HG02623 (cell line): Measurements from ENCODE around the gene DNAJC18.
"Not testable (repeated sequence)": the region's sequence is repeated elsewhere in the genome, so short reads cannot be mapped to it uniquely, and the experiment has no call there.

ENCODE experiments used
- ATAC-seq: cut with Tn5 transposase; IDR thresholded peaks from one replicate; pipeline ENCODE4 v1.9.1; 2021; ENCODE audit warnings: moderate library complexity; ENCODE audit not compliant: unreplicated experiment

The DNAJC18 gene

GRCh38 chr5:139439013-139439903, at the start of gene DNAJC18:
TSS of gene DNAJC18 (minus strand) at chr5:139439525. CDS start at chr5:139439445, 80 bp downstream.
- ATAC-seq, result peak; percentile 81

DNA sequence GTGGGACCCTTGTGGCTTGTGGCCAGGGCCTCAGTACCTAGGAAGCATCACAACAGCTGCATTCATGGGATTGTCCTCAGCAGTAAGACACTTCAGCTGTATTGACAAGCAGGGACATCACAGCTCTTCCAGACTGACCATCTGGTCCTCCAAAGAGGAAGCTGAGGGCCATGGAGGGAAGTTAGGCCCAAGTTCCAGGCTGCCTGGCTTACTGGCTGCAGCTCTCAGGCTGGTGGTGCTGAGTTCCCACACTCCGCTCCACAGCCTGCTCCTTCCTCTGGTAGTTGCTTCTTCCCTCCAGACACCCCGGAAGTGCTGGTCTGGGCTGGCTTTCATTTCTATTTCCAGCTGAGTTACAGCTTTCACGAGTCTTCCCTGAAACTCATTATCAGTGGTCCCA, 48.9 kb upstream of the DNAJC18 start:
- no peak for ATAC-seq

DNA sequence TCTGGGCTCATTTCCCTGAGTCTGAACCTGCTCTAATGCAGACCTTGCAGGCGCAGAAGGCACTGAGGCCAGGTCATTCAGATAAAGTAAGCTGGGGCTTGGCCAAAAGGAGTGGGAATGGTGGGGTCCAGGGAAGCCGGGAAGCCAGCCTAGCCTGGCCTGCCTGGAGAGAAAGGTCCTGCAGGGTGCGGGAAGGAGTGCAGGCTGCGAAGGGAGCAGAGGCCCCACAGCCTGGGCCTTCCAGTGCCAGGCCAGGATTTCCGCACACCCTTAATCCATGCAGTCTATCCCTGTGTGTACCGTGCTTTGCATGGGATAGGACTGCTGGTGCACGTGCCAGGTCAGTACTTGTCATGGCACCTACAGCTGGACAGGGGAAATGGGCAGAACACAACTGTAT, 46.9 kb upstream of the DNAJC18 start:
- no peak for ATAC-seq

- not testable (repeated sequence) for ATAC-seq
Observed at GRCh38 chr5:139482890-139483208, 43.5 kb upstream of the DNAJC18 start.

GRCh38 chr5:139482050-139482889, 42.9 kb upstream of the DNAJC18 start, which contains the start of gene STING1:
TSS of gene STING1 (minus strand) at chr5:139482758. CDS start at chr5:139481704, 1,054 bp downstream.
- no peak for ATAC-seq

DNA sequence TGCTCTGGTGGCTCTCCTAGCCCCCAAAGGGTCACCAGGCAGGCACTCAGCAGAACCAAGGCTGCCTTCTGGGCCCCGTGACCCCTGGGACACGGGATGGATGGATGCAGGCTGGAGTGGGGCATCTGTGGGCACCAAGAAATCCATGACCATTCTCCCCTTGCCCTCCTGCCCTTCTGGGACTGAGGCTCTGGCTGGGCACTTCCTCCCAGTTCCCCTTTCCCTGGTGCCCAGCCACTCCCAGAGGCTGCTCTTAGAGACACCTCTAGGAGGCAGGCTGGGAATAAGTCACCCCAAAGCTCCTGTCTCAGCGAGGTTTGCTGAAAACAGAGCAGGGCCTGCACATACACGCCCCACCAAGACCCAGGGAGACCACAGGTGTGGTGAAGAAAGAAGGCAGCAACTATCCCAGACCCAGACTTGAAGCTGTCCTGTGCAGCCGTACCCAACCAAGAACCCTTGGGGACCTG, 42.3 kb upstream of the DNAJC18 start:
- ATAC-seq, result no peak

GRCh38 chr5:139481122-139481533, 41.8 kb upstream of the DNAJC18 start:
- no peak for ATAC-seq

- ATAC-seq, result not testable (repeated sequence)
Observed at GRCh38 chr5:139479729-139480128, 40.4 kb upstream of the DNAJC18 start.

- not testable (repeated sequence) for ATAC-seq
Observed at GRCh38 chr5:139478657-139479423, 39.5 kb upstream of the DNAJC18 start.

GRCh38 chr5:139475865-139476617, 36.7 kb upstream of the DNAJC18 start:
- ATAC-seq, result no peak

GRCh38 chr5:139474890-139475791, 35.8 kb upstream of the DNAJC18 start:
- ATAC-seq, result no peak

DNA sequence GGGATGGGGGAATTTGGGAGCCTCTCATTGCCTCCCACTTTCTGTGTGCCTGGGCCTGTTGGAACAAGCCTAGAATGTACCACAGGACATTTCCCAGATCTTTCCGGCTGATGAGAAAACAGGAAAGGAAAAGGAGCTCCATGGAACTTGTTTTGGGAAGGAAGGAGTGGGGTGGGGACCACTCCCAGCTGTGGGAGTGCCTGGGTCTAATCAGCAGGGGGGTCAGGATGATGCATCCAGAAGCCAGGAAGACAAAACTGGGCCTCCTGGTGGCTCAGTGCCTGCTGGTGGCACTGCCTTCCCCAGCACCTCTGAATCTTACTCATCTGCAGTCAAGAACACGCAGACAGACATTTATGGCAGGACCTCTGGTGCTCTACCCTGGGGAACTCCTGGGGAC, 34.2 kb upstream of the DNAJC18 start:
- no peak for ATAC-seq

- no peak for ATAC-seq
Observed at GRCh38 chr5:139473105-139473504, 33.8 kb upstream of the DNAJC18 start.

DNA sequence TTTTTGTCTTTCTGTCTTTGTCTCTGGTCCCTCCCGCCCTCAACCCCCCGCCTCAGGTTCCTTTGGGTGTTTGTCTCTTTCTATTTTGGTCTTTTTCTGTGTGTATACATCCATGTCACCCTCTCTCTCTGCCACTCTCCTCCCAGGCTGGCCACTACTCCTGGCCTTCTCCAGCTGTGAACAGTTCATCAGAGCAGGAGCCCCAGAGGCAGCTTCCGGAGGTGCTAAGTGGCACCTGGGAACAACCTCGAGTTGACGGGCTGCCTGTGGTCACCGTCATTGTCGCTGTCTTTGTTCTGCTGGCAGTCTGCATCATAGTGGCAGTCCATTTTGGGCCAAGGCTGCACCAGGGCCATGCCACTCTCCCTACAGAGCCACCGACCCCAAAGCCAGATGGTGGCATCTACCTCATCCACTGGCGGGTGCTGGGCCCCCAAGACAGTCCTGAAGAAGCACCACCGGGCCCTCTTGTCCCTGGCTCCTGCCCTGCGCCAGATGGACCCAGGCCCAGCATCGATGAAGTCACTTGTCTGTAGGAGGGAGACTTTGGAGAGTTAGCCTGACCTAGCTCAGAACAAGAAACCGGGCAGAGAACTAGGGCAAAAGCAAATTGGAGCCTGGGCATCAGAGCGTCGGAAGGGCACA, 33.2 kb upstream of the DNAJC18 start:
- ATAC-seq, result no peak

GRCh38 chr5:139470821-139471300, 31.5 kb upstream of the DNAJC18 start, which contains the start of gene SMIM33:
TSS of gene SMIM33 (plus strand) at chr5:139471004. CDS start at chr5:139471122, 118 bp downstream.
- no peak for ATAC-seq

- ATAC-seq, result no peak
Observed at GRCh38 chr5:139468421-139468931, 29.2 kb upstream of the DNAJC18 start.

DNA sequence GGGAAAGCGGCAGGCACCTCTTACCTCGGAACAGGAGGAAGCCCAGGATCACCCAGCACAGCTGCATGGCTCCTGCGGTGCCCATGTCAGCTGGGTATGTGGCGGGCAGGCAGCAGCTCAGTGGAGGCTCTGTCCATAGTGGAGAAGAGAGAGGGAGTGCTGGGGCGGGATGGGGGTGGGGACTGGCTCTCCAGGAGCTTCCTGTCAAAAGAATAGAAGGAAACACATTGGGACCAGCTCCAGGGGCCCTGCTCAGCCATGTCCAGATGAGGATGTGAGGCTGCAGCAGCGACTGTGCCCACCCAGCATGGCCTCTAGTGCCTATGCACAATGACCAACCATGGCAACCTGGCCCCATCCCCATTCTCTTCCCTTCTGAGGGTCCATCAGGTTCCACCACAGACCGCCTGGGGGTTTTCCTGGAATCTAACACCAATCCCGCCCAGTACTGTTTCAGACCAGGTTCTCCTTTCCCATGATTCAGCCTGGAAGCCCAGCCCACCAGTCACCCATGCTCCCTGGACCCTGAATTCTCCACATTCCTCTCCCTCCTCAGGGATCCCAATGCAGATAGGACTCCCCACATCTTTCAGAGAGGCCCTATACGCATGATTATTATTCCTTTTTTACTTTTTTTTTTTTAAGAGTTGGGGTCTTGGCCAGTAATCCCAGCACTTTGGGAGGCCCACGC, 23.4 kb upstream of the DNAJC18 start, which contains the start of gene ECSCR:
ECSCR (minus strand) TSS at position 158 of the 691 bp plus-strand sequence; CDS start at position 85, 73 bp downstream.
- ATAC-seq, result no peak
